HG03520 (cell line): ENCODE results near the gene EGFL6.
"Not testable (repeated sequence)": the region's sequence is repeated elsewhere in the genome, so short reads cannot be mapped to it uniquely, and the experiment has no call there.

ENCODE experiments used
- ATAC-seq: cut with Tn5 transposase; IDR thresholded peaks from one replicate; pipeline ENCODE4 v1.9.1; 2021; ENCODE audit warnings: mild to moderate bottlenecking, moderate library complexity; ENCODE audit not compliant: unreplicated experiment

EGFL6 gene

GRCh38 chrX:13590914-13591313, 21.5 kb downstream of the EGFL6 start:
- no peak for ATAC-seq

- no peak for ATAC-seq
These were observed 28.5 kb downstream of the EGFL6 start for GRCh38 chrX:13597874-13598273.

GRCh38 chrX:13598877-13599276, 29.5 kb downstream of the EGFL6 start:
- no peak for ATAC-seq

GRCh38 chrX:13599491-13599890, 30.1 kb downstream of the EGFL6 start:
- no peak for ATAC-seq

GRCh38 chrX:13605611-13606010, 36.2 kb downstream of the EGFL6 start:
- ATAC-seq: no peak

- ATAC-seq: no peak
These were observed 38.1 kb downstream of the EGFL6 start for GRCh38 chrX:13607331-13607995.

- no peak for ATAC-seq
These were observed 38.6 kb downstream of the EGFL6 start for GRCh38 chrX:13607996-13608365.

- no peak for ATAC-seq
These were observed 44.8 kb downstream of the EGFL6 start for GRCh38 chrX:13614154-13614553.

- no peak for ATAC-seq
These were observed 50.8 kb downstream of the EGFL6 start for GRCh38 chrX:13620207-13620606.

GRCh38 chrX:13622401-13622964, 53.1 kb downstream of the EGFL6 start:
- no peak for ATAC-seq

GRCh38 chrX:13627306-13627705, 57.9 kb downstream of the EGFL6 start:
- no peak for ATAC-seq

GRCh38 chrX:13637224-13637623, 67.8 kb downstream of the EGFL6 start:
- not testable (repeated sequence) for ATAC-seq

- no peak for ATAC-seq
These were observed 68.6 kb downstream of the EGFL6 start for GRCh38 chrX:13638021-13638420.

- ATAC-seq: no peak
These were observed 69.4 kb downstream of the EGFL6 start for GRCh38 chrX:13638826-13639225.

GRCh38 chrX:13641684-13642083, 72.3 kb downstream of the EGFL6 start:
- not testable (repeated sequence) for ATAC-seq

GRCh38 chrX:13645464-13646153, 76.2 kb downstream of the EGFL6 start:
- ATAC-seq: no peak

GRCh38 chrX:13646154-13646549, 76.8 kb downstream of the EGFL6 start:
- ATAC-seq: no peak

- ATAC-seq: no peak
These were observed 78.4 kb downstream of the EGFL6 start for GRCh38 chrX:13647709-13648212.

GRCh38 chrX:13648336-13648735, 78.9 kb downstream of the EGFL6 start:
- ATAC-seq: not testable (repeated sequence)

- ATAC-seq: no peak
These were observed 80.4 kb downstream of the EGFL6 start for GRCh38 chrX:13649838-13650237.

- no peak for ATAC-seq
These were observed 80.9 kb downstream of the EGFL6 start for GRCh38 chrX:13650318-13650717.

GRCh38 chrX:13651150-13651549, 81.7 kb downstream of the EGFL6 start:
- no peak for ATAC-seq
